CD4-positive, alpha-beta T cell treated with Interleukin-21 for 1 hour (primary cell): Measurements from ENCODE around the gene RIPK1.
"Not testable (repeated sequence)": the region's sequence is repeated elsewhere in the genome, so short reads cannot be mapped to it uniquely, and the experiment has no call there.

Experiments
- DNase-seq: peaks from one replicate; pipeline ENCODE4 v3.0.0-alpha.2; 2020

Gene RIPK1

GRCh38 chr6:3068329-3069214 lies at the start of gene RIPK1:
TSS of gene RIPK1 (plus strand) at chr6:3068494. CDS start at chr6:3076824, 8,330 bp downstream.
- DNase-seq, result peak; percentile 96

DNA sequence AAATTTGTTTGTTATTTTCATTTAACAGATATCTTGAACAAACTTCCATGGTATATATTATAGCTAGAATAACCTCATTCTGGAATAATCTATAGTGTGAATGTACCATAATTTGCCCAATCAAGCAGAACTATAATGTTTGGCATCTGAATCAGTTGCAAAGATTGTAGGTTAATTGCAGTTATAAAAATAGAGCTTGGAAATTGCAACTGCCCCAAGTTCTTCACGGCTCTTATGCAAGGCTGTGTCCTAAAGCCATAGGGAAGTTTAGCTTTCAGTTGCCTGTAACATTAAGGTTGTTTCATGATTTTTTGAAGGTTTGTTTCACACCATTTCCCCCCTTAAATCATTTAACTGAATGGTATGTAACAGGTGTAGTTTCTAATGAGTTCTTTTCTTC lies 49.2 kb upstream of the RIPK1 start:
- DNase-seq, result no peak

- DNase-seq, result no peak
Observed at GRCh38 chr6:3019749-3020320, 48.5 kb upstream of the RIPK1 start.

GRCh38 chr6:3020976-3021598 lies 47.2 kb upstream of the RIPK1 start:
- DNase-seq, result not testable (repeated sequence)

DNA sequence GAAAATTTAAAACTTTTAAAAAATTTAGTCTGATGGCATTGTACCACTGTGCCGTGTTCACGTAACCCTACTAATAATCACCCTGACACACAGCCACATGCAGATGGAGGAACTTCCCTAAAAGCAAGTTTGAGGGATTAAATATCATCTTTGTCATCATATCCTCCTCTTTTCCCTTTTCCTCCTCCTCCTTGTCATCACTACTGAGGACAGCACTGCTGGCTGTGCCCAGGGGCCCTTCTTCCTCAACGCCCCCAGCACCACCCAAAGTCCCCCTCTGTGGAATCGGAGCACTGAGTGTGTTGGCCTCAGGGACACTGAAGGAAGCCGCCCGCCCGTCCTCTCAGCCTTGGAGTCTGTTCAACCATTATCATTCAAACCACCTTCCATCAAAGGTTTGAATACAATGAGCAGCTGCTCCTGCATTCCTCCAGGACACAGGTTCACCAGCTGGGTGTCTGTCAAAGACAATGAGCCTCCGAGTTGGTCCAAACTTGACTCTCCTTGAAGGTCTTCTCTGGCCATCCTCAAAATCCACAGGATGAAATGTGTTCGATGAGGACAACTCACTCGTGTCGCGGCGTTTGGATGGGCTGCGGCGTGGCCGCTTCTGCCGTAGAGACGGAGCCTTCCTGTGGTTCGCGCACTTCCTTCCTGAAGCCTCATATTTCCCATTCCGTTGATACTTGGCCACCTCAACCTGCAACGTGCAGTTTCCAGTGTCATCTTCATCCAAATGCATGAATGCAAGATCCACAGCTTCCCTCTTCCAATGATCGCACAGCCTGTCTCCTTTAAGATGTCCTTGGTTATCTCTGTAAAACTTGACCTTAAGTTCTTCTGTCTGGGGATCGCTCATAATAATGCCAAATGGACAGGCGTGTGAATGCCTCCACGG lies 45.3 kb upstream of the RIPK1 start:
- DNase-seq, result peak; percentile 44

DNA sequence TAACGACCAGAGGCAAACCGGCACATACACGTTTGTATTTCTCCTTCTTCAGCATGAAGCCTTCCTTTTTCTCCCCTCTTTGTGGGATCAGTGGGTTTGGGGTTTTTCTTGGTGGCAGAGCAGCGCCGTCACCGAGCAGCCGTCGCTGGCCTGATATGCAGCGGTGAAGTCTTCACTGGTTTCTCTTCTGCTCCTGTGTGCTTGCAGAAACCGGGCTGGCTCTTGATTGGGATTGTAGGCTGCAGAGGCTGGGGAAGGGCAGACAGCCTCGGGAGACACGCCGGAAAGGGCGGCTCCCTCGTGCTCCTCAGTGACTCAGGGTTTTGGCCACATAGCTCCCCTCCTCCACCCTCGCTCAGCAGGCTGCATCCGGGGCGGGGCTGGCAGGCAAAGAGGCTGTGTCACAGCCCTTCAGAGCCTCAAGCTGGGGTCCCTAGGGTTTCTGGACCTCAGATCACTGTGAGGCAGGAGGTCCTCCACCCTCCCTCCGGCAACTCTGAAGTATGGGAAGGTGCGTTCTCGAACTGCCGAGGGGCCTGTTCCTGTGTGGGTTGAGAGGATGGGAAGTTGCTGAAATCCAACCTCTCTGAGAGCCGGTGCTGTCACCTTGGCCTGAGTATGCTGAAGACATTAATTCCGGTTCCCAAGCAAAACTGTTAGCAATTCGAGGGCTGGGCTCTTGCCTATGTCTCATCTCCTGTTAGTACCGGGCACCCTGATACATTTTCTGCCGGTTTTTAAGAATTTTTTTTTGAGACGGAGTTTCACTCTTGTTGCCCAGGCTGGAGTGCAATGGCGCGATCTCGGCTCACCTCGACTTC lies 44.4 kb upstream of the RIPK1 start:
- DNase-seq, result peak; percentile 83

- DNase-seq, result peak; percentile 44
Observed at GRCh38 chr6:3026791-3027626, 41.3 kb upstream of the RIPK1 start.

GRCh38 chr6:3028156-3028555 lies 40.1 kb upstream of the RIPK1 start:
- not testable (repeated sequence) for DNase-seq

- DNase-seq, result no peak
Observed at GRCh38 chr6:3031857-3032640, 36.2 kb upstream of the RIPK1 start.

DNA sequence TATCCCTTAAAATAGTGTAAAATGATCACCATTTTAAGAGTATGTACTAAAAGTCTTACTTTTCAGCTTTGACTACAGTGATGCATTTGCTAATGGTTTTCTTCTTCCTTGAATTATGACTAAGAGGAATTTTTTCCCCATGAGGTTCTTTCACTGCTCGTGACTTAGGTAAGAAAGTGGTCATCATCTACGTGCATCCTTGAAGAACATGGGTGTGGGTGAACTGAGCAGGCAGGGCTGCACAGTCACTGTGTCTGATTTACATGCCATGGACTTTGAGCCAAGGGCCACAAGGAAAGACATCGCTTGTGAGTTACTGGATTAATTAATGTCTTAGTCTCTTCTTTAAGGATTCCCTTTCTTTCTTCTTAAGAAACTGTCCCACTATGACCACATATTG lies 35.3 kb upstream of the RIPK1 start:
- DNase-seq, result no peak

- no peak for DNase-seq
Observed at GRCh38 chr6:3033652-3034051, 34.6 kb upstream of the RIPK1 start.

DNA sequence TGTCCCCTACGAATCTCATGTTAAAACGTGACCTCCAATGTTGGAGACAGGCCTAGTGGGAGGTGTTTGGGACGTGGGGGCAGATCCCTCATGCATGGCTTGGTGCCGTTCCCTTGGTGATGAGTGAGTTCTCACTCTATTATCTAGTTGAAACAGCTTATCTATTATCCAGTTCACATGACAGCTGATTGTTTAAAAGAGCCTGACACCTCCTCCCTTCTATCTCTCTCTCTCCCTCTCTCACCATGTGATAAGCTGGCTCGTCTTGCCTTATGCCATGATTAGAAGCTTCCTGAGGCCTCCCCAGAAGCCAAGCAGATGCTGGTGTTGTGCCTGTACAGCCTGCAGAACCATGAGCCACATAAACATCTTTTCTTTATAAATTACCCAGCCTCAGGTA lies 32.9 kb upstream of the RIPK1 start:
- no peak for DNase-seq

DNA sequence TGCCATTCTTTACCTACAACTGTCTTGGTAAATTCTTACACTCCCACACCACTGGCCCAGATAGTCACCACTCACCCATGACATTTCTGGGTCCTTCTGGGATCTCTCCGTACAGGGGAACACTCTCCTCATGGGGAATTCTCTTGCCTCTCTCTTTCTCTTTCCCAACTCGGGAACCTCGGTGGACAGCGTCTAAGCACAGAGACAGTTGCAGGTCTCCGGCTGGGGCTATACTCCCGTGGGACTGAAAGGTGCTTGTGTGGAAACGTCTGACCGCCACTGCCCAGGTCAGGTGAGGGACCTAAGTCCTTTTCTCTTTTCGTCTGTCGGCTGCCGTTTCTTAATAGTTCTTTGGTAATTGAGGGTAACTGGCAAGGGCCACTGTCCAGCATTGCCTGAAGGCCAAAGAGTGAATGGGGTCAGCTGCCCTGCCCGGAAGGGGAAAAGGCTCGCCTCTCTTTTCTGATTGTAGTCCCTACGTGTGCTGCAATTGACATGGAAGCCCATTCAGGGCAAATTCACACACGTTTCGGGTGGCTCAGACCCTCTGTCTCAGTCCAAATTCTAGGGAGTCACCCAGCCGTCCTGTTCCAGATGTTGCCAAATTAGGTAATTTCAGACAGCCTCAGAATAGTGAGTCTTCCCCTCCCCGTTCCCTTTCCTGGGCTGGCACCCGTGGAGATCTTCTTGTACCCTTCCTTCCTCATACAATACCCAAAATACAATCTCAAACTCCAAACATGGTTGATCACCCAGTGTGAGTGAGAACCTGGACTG lies 31.2 kb upstream of the RIPK1 start:
- DNase-seq, result no peak

DNA sequence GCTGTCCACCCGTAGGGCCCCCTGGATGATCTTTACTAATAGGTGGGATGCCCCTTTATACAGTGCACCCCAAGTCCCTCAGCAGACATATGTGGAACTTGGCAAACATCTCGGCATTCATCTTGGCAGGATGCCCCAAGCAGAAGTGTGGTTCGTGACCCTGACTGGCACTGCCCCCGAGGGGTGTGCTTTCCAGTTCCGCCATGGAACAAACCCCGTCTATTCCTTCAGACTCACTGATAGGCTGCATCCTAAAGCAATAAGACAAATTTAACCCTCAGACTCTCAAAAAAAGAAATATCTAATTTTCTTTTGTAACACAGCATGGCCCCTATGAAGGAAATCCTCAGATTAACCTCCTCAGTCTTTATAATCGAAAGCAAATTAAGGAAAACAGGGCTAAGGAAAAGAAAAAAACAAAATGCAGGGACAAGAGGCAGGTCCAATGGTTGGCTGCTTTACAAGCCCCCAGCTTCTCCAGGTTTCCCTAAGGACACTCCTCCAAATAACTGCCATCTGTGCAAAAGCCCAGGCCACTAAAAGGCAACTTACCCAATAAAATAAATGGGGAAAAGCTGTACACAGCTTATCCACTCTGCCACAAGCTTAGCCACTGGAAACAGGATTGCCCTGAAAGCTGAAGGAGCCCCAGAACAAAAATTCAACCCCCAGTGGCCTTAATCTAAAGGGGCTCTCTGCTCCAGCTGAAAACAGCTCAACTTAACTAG lies 30.5 kb upstream of the RIPK1 start:
- DNase-seq, result no peak

- DNase-seq, result no peak
Observed at GRCh38 chr6:3039384-3039783, 28.9 kb upstream of the RIPK1 start.

GRCh38 chr6:3041147-3041546 lies 27.1 kb upstream of the RIPK1 start:
- no peak for DNase-seq

DNA sequence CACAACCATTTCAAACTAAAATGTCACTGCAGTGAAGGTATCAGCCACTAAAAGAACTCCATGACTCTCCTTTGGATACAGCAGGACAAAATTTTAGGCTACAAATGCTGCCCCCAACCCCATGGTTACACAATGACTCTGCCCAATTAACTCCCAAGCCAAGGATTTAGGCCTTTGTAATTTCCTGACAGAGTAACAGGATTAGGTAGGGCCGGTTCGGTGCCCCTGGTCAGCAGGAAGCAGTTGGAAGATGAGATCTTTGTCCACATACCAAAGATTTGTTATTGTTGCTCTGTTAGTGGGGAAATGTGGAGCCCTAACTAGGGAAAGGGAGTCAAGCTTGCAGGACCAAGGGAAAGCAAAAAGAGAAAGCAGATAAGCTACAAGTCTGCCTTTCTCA lies 26.7 kb upstream of the RIPK1 start:
- no peak for DNase-seq

- no peak for DNase-seq
Observed at GRCh38 chr6:3045369-3045768, 22.9 kb upstream of the RIPK1 start.

GRCh38 chr6:3045777-3046176 lies 22.5 kb upstream of the RIPK1 start:
- DNase-seq, result no peak
